ENCODE measurements around the gene SYMPK. TPM values are rescaled to one million over a fixed set of nuclear protein-coding genes. Genes with fewer than 3 reads are reported as not detected.
A peak's percentile ranks its signal among the peaks of the same experiment; 100 is the strongest.

Gene SYMPK
- total and polyA plus RNA-seq, 8 donors, result 32.2 to 420 (median 79.8) TPM

DNA sequence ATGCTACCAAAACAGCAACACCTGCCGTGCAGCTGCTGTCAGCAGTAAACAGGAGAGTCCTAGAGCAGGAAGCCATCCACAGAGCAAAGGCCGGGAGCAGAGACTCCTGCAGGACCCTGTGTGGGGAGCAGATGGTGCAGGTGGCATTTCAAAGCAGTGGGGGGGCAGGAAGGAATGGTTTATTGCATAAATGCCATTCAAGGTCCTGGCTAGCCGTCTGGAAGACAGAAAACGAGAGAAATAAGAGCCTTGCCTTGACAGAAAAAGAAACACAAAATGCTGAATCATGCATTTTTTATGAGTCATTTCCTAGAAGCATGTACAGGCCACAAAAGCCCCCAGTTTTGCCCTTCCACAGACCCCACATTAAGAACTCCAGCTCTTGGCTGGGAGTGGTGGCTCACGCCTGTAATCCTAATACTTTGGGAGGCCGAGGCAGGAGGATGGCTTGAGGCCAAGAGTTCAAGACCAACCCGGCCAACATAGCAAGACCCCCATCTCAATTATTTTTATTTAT, 53.2 kb downstream of the SYMPK start:
- peak in 1 of 2 donors; percentile 16 for DNase-seq
- TF ChIP-seq, protein P1, sequence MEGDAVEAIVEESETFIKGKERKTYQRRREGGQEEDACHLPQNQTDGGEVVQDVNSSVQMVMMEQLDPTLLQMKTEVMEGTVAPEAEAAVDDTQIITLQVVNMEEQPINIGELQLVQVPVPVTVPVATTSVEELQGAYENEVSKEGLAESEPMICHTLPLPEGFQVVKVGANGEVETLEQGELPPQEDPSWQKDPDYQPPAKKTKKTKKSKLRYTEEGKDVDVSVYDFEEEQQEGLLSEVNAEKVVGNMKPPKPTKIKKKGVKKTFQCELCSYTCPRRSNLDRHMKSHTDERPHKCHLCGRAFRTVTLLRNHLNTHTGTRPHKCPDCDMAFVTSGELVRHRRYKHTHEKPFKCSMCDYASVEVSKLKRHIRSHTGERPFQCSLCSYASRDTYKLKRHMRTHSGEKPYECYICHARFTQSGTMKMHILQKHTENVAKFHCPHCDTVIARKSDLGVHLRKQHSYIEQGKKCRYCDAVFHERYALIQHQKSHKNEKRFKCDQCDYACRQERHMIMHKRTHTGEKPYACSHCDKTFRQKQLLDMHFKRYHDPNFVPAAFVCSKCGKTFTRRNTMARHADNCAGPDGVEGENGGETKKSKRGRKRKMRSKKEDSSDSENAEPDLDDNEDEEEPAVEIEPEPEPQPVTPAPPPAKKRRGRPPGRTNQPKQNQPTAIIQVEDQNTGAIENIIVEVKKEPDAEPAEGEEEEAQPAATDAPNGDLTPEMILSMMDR (IDR thresholded peaks at IDR 0.05), result no peak
- no peak for TF ChIP-seq EP300 (IDR thresholded peaks at IDR 0.05)
- no peak for TF ChIP-seq POLR2AphosphoS5 (IDR thresholded peaks at IDR 0.05)
- no peak for TF ChIP-seq POLR2A (IDR thresholded peaks at IDR 0.05)
- peaks cover 0 to 10% (median 0%) of the 10 kb centered on the region in 4 donors for H3K4me1 ChIP-seq
- no peak overlapping the region for H3K27ac ChIP-seq
- peaks cover 0 to 5% (median under 1%) of the 10 kb centered on the region in 4 donors for H3K36me3 ChIP-seq
- intact Hi-C loops (cut with DNase I; ENCODE audit: low total_unique reads), result no loop called here
- WGBS, 5 donors, result 44 to 62% (median 54%) methylated on average over 7 of the region's 7 CpGs
- no peaks in the 10 kb centered on the region for H3K9me3 ChIP-seq
- H3K27me3 ChIP-seq, result peaks cover 0 to 10% (median 0%) of the 10 kb centered on the region in 3 donors
- no peak overlapping the region for H3K4me3 ChIP-seq

DNA sequence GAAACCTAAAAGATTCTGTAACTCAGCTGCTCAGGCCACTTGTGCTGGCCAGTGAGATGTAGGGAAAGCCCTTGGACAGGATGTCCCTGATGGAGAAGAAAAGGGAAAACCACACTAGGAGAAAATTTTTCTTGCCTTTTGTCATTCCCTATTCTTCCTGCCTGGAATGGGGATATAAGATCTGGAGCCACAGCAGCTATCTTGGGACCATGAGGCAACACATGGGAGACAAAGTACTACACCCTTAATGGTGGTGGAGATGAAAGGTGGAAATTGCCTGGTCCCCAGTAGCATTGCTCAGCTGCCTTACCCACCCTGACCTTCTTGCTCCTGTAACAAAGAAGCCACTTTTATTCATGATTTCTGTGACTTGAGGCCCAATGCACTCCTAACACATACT, 57.2 kb downstream of the SYMPK start:
- Histone ChIP-seq H3K9me3 (no peaks in the 10 kb centered on the region), H3K4me1 (peaks cover 0 to 10% (median 0%) of the 10 kb centered on the region in 4 donors), H3K36me3 (no peaks in the 10 kb centered on the region), H3K27me3 (peaks cover 0 to 21% (median 0%) of the 10 kb centered on the region in 3 donors), H3K27ac (no peak overlapping the region), H3K4me3 (no peak overlapping the region)
- TF ChIP-seq EP300 (IDR thresholded peaks at IDR 0.05), result no peak
- intact Hi-C loops (cut with DNase I; ENCODE audit: low total_unique reads), result no loop called here
- no peak for DNase-seq

GRCh38 chr19:45804959-45805230, 58.1 kb downstream of the SYMPK start:
- H3K27ac ChIP-seq, result no peak overlapping the region
- H3K4me1 ChIP-seq, result peaks cover 0 to 6% (median 0%) of the 10 kb centered on the region in 4 donors
- DNase-seq, result no peak
- no peaks in the 10 kb centered on the region for H3K36me3 ChIP-seq
- intact Hi-C loops (cut with DNase I; ENCODE audit: low total_unique reads), result no loop called here
- no peaks in the 10 kb centered on the region for H3K9me3 ChIP-seq
- H3K4me3 ChIP-seq, result no peak overlapping the region
- WGBS, 5 donors, result 88 to 92% (median 90%) methylated on average over 7 to 8 of the region's 8 CpGs
- H3K27me3 ChIP-seq, result peaks cover 0 to 27% (median 0%) of the 10 kb centered on the region in 3 donors
- TF ChIP-seq, protein P1 (IDR thresholded peaks at IDR 0.05), result no peak
- TF ChIP-seq POLR2AphosphoS5 (IDR thresholded peaks at IDR 0.05) (no peak), POLR2A (IDR thresholded peaks at IDR 0.05) (no peak), EP300 (IDR thresholded peaks at IDR 0.05) (no peak)

- Histone ChIP-seq H3K27me3 (peaks cover 0 to 27% (median 0%) of the 10 kb centered on the region in 3 donors), H3K4me1 (peaks cover 0 to 3% (median under 1%) of the 10 kb centered on the region in 4 donors), H3K27ac (no peak overlapping the region), H3K4me3 (no peak overlapping the region), H3K36me3 (no peaks in the 10 kb centered on the region), H3K9me3 (no peaks in the 10 kb centered on the region)
- TF ChIP-seq POLR2A (IDR thresholded peaks at IDR 0.05), result no peak
- intact Hi-C loops (cut with DNase I; ENCODE audit: low total_unique reads), result no loop called here
- WGBS, 5 donors, result 85 to 88% (median 86%) methylated on average over 49 to 57 of the region's 57 CpGs
- DNase-seq, result no peak
Observed at GRCh38 chr19:45804140-45804958, 58.6 kb downstream of the SYMPK start.

DNA sequence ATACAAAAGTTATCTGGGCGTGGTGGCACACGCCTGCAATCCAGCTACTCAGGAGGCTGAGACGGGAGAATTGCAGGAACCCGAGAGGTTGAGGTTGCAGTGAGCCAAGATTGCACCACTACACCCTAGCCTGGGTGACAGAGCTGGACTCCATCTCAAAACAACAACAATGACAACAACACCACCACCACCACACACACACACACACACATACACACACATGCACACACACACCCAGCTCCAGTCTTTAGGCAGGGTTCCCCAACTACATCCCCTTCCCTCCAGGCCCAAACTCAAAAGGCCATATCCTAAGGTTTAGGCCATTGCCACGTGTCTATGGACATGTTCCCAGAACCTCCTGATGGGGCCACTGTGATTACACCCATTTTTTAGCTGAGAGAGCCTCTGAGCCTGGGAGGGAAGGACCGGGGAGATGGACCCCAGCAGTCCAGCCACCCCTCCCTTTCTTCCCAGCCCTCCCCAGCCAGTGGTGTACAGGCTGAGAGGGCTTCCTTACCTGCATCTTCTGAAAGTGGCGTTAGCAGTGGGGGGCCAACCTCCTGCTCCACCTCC, 61.3 kb downstream of the SYMPK start:
- no peak for DNase-seq
- no peak for TF ChIP-seq POLR2AphosphoS5 (IDR thresholded peaks at IDR 0.05)
- TF ChIP-seq EP300 (IDR thresholded peaks at IDR 0.05), result no peak
- TF ChIP-seq POLR2A (IDR thresholded peaks at IDR 0.05), result no peak
- TF ChIP-seq, protein P1 (IDR thresholded peaks at IDR 0.05), result no peak
- 74 to 83% (median 79%) methylated on average over 7 of the region's 7 CpGs for WGBS, 5 donors
- Histone ChIP-seq H3K36me3 (no peaks in the 10 kb centered on the region), H3K9me3 (no peaks in the 10 kb centered on the region), H3K27ac (no peak overlapping the region), H3K4me3 (no peak overlapping the region), H3K27me3 (peaks cover 0 to 31% (median 0%) of the 10 kb centered on the region in 3 donors), H3K4me1 (peaks cover 0 to 15% (median 8%) of the 10 kb centered on the region in 4 donors)
- intact Hi-C loops (cut with DNase I; ENCODE audit: low total_unique reads), result no loop called here
